Breast epithelium (tissue), 3 donors: ENCODE results near the gene IRAG1.

Source experiments
- POLR2A ChIP-seq: fragments of 450-650 bp; IDR thresholded peaks from one replicate; pipeline ENCODE4 v1.6.1; 2016; ENCODE audit warnings: antibody characterized with exemption, mild to moderate bottlenecking, moderate library complexity
- TF ChIP-seq, protein P1 (sequence below), 3 donors: fragments of 450-650 bp; IDR thresholded peaks; one replicate each; pipeline ENCODE4 v1.5.1; 2016 to 2017; ENCODE audit warnings: antibody characterized with exemption in 3 of 3, mild to moderate bottlenecking in 3 of 3, moderate library complexity in 3 of 3

DNA sequence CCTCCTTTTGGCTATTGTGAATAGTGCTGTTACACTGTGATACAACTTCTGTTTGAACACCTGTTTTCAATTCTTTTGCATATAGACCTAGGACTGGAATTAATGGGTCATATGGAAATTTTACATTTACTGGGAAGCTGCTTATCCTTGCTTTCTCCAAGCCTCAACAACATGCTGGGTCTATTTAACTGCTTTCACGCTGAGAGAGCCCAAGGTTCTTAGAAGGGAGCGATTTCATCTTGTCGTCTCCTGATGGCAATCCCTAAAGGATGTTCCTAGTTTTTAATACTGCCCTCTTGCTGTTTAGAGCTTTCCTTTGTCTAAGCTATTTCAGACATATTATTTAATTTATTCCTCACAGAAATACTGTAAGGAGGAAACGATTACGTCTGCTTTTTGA, 15.5 kb downstream of the IRAG1 start:
- TF ChIP-seq, protein P1, sequence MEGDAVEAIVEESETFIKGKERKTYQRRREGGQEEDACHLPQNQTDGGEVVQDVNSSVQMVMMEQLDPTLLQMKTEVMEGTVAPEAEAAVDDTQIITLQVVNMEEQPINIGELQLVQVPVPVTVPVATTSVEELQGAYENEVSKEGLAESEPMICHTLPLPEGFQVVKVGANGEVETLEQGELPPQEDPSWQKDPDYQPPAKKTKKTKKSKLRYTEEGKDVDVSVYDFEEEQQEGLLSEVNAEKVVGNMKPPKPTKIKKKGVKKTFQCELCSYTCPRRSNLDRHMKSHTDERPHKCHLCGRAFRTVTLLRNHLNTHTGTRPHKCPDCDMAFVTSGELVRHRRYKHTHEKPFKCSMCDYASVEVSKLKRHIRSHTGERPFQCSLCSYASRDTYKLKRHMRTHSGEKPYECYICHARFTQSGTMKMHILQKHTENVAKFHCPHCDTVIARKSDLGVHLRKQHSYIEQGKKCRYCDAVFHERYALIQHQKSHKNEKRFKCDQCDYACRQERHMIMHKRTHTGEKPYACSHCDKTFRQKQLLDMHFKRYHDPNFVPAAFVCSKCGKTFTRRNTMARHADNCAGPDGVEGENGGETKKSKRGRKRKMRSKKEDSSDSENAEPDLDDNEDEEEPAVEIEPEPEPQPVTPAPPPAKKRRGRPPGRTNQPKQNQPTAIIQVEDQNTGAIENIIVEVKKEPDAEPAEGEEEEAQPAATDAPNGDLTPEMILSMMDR (IDR thresholded peaks at IDR 0.05) = no peak
- TF ChIP-seq POLR2A = no peak
